ENCODE results near the gene COMT.
"Not testable (repeated sequence)": the region's sequence is repeated elsewhere in the genome, so short reads cannot be mapped to it uniquely, and the experiment has no call there.

Gene COMT

DNA sequence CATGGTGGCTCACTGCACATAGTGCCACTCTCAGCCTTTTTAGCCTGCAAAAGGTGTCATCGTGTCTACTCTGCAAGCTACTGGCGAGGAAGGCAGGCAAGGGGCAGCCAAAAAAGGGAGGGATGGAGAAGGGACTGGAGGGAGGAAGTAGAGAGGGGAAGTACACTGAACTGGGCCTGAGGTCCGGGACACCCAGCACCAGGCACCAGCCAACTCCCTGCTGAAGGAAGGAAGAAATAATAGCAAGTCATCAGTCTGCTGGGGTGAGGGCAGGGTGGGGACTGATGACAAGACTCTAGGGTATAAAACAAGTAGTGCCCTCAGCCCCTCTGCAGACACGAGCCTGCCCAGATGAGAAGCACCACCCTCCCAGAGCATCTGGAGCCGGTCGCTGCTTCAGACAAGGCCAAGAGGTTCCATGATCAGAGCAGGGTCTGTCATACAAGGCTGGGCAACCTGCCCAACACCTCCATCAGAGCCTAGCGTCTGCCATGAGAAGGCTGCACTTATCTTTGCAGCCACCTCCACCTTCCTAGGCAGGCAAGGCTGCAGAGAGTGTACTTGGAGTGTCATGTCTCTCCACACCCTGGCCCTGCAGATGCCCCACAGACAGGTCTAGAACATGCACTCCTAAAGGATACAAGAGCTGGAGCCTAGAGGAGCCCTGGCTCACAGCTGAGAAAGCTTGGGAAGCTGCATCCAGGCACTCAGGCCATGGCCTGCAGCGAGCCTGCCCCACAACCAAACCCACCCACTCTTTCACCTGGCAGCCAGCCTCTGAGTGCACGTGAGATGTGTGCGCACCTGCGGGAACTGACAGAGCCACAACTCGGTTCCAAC is 9.0 kb upstream of the COMT start:
- Histone ChIP-seq H3K4ac (ENCODE audit: low read depth in 1 of 2, low read length in 2 of 2) (no peak overlapping the region), H2BK12ac (ENCODE audit: low read length in 2 of 2) (no peak overlapping the region), H4K91ac (ENCODE audit: low read length) (no peak overlapping the region), H3K23ac (ENCODE audit: low read length in 2 of 2) (no peak overlapping the region), H2BK5ac (ENCODE audit: low read depth, low read length, poor library complexity, severe bottlenecking) (no peak overlapping the region), H3K27me3 (ENCODE audit: control insufficient read depth in 1 of 2, insufficient read depth in 1 of 2, low read length in 2 of 2) (no peaks in the 10 kb centered on the region), H3K9ac (ENCODE audit: low read length) (no peak overlapping the region), H3K79me1 (replicated peaks; ENCODE audit: low read length, poor library complexity, severe bottlenecking) (peaks cover 4% of the 10 kb centered on the region), H2AK5ac (ENCODE audit: low read length, severe bottlenecking) (no peak overlapping the region), H3K4me1 (ENCODE audit: control insufficient read depth, insufficient read depth, low read depth, low read length) (no peaks in the 10 kb centered on the region), H4K8ac (ENCODE audit: low read length) (no peak overlapping the region), H3K14ac (ENCODE audit: low read length in 2 of 2) (no peak overlapping the region), H3K4me3 (ENCODE audit: insufficient read depth in 1 of 2, low read depth in 1 of 2, low read length in 2 of 2) (no peak overlapping the region), H3K18ac (ENCODE audit: low read depth in 1 of 2, low read length in 2 of 2) (no peak overlapping the region), H2BK120ac (ENCODE audit: low read depth, low read length) (no peak overlapping the region), H2AFZ (ENCODE audit: low read depth, low read length) (peak overlapping the region; percentile 31), H3K9me3 (ENCODE audit: control insufficient read depth, low read length) (peaks cover 3% of the 10 kb centered on the region), H3K36me3 (ENCODE audit: control insufficient read depth in 1 of 2, insufficient read depth in 2 of 2, low read depth in 1 of 2, low read length in 2 of 2) (peaks cover 10 to 15% of the 10 kb centered on the region in 2 experiments), H3K27ac (ENCODE audit: low read length, poor library complexity, severe bottlenecking) (no peak overlapping the region), H3K4me2 (ENCODE audit: low read length, poor library complexity, severe bottlenecking) (no peak overlapping the region), H2BK15ac (ENCODE audit: low read depth, poor library complexity, severe bottlenecking) (no peak overlapping the region)
- no peak for DNase-seq
- 82% methylated on average over 12 of the region's 12 CpGs for WGBS

DNA sequence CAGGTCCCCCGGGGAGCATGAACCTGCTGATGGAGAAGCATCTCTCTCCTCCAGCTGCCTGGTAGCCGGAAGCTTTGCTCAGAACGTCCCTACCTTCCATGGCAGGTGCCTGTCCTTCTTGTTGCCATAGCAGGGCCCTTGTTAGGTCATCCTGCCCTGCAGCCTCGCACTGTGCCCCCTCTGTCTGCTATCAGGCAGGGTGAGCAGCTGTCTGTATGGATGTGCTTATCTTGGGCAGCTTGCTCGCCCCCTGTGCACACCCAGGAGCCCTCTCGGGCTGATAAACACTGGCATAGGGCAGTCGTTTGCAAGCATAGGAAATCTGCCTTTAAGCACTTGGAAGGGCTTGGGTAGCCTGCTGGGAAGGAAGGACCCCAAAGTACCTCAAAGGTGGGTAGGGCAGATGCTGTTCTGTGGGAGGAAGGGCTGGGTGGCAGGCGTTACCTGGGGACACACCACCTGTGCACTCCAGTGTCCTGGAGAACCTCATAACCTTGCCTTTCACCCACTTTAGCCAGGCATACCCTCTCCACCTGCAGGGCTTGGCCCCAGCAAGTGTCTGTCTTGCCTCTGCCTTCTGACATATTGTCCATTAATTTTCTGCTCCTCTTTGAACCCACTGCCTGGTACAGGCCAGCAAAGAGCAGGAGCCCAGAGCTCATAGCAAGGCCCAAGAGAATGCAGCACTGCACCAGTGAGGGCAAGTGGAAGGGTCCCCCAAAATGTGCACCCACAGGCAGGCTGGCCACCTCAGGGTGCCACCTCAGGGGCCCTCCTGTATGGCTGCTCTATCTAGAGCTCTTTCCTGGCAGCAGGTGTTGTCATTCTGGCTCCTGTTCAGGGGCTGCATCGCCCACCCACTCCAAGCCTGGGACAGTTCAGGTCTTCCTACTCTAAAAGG is 8.0 kb upstream of the COMT start:
- Histone ChIP-seq H3K14ac (ENCODE audit: low read length in 2 of 2) (no peak overlapping the region), H2BK12ac (ENCODE audit: low read length in 2 of 2) (no peak overlapping the region), H3K36me3 (ENCODE audit: control insufficient read depth in 1 of 2, insufficient read depth in 2 of 2, low read depth in 1 of 2, low read length in 2 of 2) (peaks cover 13 to 15% of the 10 kb centered on the region in 2 experiments), H3K9ac (ENCODE audit: low read length) (no peak overlapping the region), H2AK5ac (ENCODE audit: low read length, severe bottlenecking) (no peak overlapping the region), H3K23ac (ENCODE audit: low read length in 2 of 2) (no peak overlapping the region), H3K4me2 (ENCODE audit: low read length, poor library complexity, severe bottlenecking) (no peak overlapping the region), H3K18ac (ENCODE audit: low read depth in 1 of 2, low read length in 2 of 2) (no peak overlapping the region), H3K4me1 (ENCODE audit: control insufficient read depth, insufficient read depth, low read depth, low read length) (no peaks in the 10 kb centered on the region), H3K27ac (ENCODE audit: low read length, poor library complexity, severe bottlenecking) (no peak overlapping the region), H2BK5ac (ENCODE audit: low read depth, low read length, poor library complexity, severe bottlenecking) (no peak overlapping the region), H2AFZ (ENCODE audit: low read depth, low read length) (no peak overlapping the region), H3K79me1 (replicated peaks; ENCODE audit: low read length, poor library complexity, severe bottlenecking) (peaks cover 4% of the 10 kb centered on the region), H3K4ac (ENCODE audit: low read depth in 1 of 2, low read length in 2 of 2) (no peak overlapping the region), H2BK15ac (ENCODE audit: low read depth, poor library complexity, severe bottlenecking) (no peak overlapping the region), H4K8ac (ENCODE audit: low read length) (no peak overlapping the region), H4K91ac (ENCODE audit: low read length) (no peak overlapping the region), H2BK120ac (ENCODE audit: low read depth, low read length) (no peak overlapping the region), H3K4me3 (ENCODE audit: insufficient read depth in 1 of 2, low read depth in 1 of 2, low read length in 2 of 2) (no peak overlapping the region), H3K9me3 (ENCODE audit: control insufficient read depth, low read length) (peaks cover 3% of the 10 kb centered on the region), H3K27me3 (ENCODE audit: control insufficient read depth in 1 of 2, insufficient read depth in 1 of 2, low read length in 2 of 2) (no peaks in the 10 kb centered on the region)
- 88% methylated on average over 9 of the region's 9 CpGs for WGBS
- no peak for DNase-seq

DNA sequence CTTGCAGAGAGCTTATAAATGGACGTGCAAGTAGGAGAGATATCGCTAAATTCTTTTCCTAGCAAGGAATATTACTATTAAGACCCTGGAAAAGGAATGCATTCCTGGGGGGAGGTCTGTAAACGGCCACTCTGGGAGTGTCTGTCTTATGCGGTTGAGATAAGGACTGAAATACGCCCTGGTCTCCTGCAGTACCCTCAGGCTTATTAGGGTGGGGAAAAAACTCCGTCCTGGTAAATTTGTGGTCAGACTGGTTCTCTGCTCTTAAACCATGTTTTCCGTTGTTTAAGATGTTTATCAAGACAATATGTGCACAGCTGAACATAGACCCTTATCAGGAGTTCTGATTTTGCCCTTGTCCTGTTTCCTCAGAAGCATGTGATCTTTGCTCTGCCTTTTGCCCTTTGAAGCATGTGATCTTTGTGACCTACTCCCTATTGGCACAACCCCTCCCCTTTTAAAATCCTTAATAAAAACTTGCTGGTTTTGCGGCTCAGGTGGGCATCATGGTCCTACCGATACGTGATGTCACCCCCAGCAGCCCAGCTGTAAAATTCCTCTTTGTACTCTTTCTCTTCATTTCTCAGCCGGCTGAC is 6.4 kb upstream of the COMT start:
- H4K8ac ChIP-seq (ENCODE audit: low read length); H3K79me1 ChIP-seq (replicated peaks; ENCODE audit: low read length, poor library complexity, severe bottlenecking); H3K18ac ChIP-seq (ENCODE audit: low read depth in 1 of 2, low read length in 2 of 2); H2BK120ac ChIP-seq (ENCODE audit: low read depth, low read length); H2AFZ ChIP-seq (ENCODE audit: low read depth, low read length); H3K9ac ChIP-seq (ENCODE audit: low read length); H2BK15ac ChIP-seq (ENCODE audit: low read depth, poor library complexity, severe bottlenecking); H3K9me3 ChIP-seq (ENCODE audit: control insufficient read depth, low read length); H3K23ac ChIP-seq (ENCODE audit: low read length in 2 of 2); H2BK12ac ChIP-seq (ENCODE audit: low read length in 2 of 2); H3K4me1 ChIP-seq (ENCODE audit: control insufficient read depth, insufficient read depth, low read depth, low read length); H2BK5ac ChIP-seq (ENCODE audit: low read depth, low read length, poor library complexity, severe bottlenecking); H3K4me3 ChIP-seq (ENCODE audit: insufficient read depth in 1 of 2, low read depth in 1 of 2, low read length in 2 of 2); H3K14ac ChIP-seq (ENCODE audit: low read length in 2 of 2); H3K4ac ChIP-seq (ENCODE audit: low read depth in 1 of 2, low read length in 2 of 2); DNase-seq; H3K4me2 ChIP-seq (ENCODE audit: low read length, poor library complexity, severe bottlenecking); H3K27ac ChIP-seq (ENCODE audit: low read length, poor library complexity, severe bottlenecking); H4K91ac ChIP-seq (ENCODE audit: low read length); H3K27me3 ChIP-seq (ENCODE audit: control insufficient read depth in 1 of 2, insufficient read depth in 1 of 2, low read length in 2 of 2); H2AK5ac ChIP-seq (ENCODE audit: low read length, severe bottlenecking): not testable (repeated sequence)
- WGBS = 94% methylated on average over 9 of the region's 11 CpGs
- H3K36me3 ChIP-seq (ENCODE audit: control insufficient read depth in 1 of 2, insufficient read depth in 2 of 2, low read depth in 1 of 2, low read length in 2 of 2) = peaks cover 11 to 12% of the 10 kb centered on the region in 2 experiments

GRCh38 chr22:19936513-19936912 is 5.1 kb upstream of the COMT start:
- no peak overlapping the region for H2BK12ac ChIP-seq (ENCODE audit: low read length in 2 of 2)
- H3K4ac ChIP-seq (ENCODE audit: low read depth in 1 of 2, low read length in 2 of 2) = no peak overlapping the region
- no peak overlapping the region for H3K27ac ChIP-seq (ENCODE audit: low read length, poor library complexity, severe bottlenecking)
- no peak for DNase-seq
- H3K36me3 ChIP-seq (ENCODE audit: control insufficient read depth in 1 of 2, insufficient read depth in 2 of 2, low read depth in 1 of 2, low read length in 2 of 2) = peaks cover 5 to 8% of the 10 kb centered on the region in 2 experiments
- no peak overlapping the region for H2AFZ ChIP-seq (ENCODE audit: low read depth, low read length)
- H3K4me1 ChIP-seq (ENCODE audit: control insufficient read depth, insufficient read depth, low read depth, low read length) = peaks cover 6% of the 10 kb centered on the region
- peaks cover 3% of the 10 kb centered on the region for H3K9me3 ChIP-seq (ENCODE audit: control insufficient read depth, low read length)
- H3K27me3 ChIP-seq (ENCODE audit: control insufficient read depth in 1 of 2, insufficient read depth in 1 of 2, low read length in 2 of 2) = no peaks in the 10 kb centered on the region
- H3K14ac ChIP-seq (ENCODE audit: low read length in 2 of 2) = no peak overlapping the region
- H2BK120ac ChIP-seq (ENCODE audit: low read depth, low read length) = no peak overlapping the region
- H2AK5ac ChIP-seq (ENCODE audit: low read length, severe bottlenecking) = no peak overlapping the region
- H2BK15ac ChIP-seq (ENCODE audit: low read depth, poor library complexity, severe bottlenecking) = no peak overlapping the region
- H3K9ac ChIP-seq (ENCODE audit: low read length) = no peak overlapping the region
- peaks cover 9% of the 10 kb centered on the region for H3K79me1 ChIP-seq (replicated peaks; ENCODE audit: low read length, poor library complexity, severe bottlenecking)
- H3K18ac ChIP-seq (ENCODE audit: low read depth in 1 of 2, low read length in 2 of 2) = no peak overlapping the region
- H2BK5ac ChIP-seq (ENCODE audit: low read depth, low read length, poor library complexity, severe bottlenecking) = no peak overlapping the region
- H3K23ac ChIP-seq (ENCODE audit: low read length in 2 of 2) = no peak overlapping the region
- H4K91ac ChIP-seq (ENCODE audit: low read length) = no peak overlapping the region
- H3K4me2 ChIP-seq (ENCODE audit: low read length, poor library complexity, severe bottlenecking) = no peak overlapping the region
- no peak overlapping the region for H3K4me3 ChIP-seq (ENCODE audit: insufficient read depth in 1 of 2, low read depth in 1 of 2, low read length in 2 of 2)
- no peak overlapping the region for H4K8ac ChIP-seq (ENCODE audit: low read length)
- WGBS = 96% methylated on average over 7 of the region's 7 CpGs
